ENCODE data around the gene DLL3.

DLL3 gene

GRCh38 chr19:39515551-39516191, 16.9 kb downstream of the DLL3 start:
- H3K9me3 Mint-ChIP-seq: peaks cover 2% of the 10 kb centered on the region
- DNase-seq (ENCODE audit: low spot score in 2 of 2): no peak
- H3K4me3 Mint-ChIP-seq: peak overlapping the region; percentile 87
- peaks cover 12% of the 10 kb centered on the region for H3K4me1 Mint-ChIP-seq
- no peak for ATAC-seq (ENCODE audit: low read depth)
- peaks cover 19% of the 10 kb centered on the region for H3K27me3 Mint-ChIP-seq
- peak overlapping the region; percentile 31 for H3K27ac Mint-ChIP-seq
- peaks cover 5% of the 10 kb centered on the region for H3K36me3 Mint-ChIP-seq

- ATAC-seq (ENCODE audit: low read depth) (peak; percentile 50), DNase-seq (ENCODE audit: low spot score in 2 of 2) (no peak)
- H3K9me3 Mint-ChIP-seq: peaks cover 2% of the 10 kb centered on the region
- H3K27me3 Mint-ChIP-seq: peaks cover 19% of the 10 kb centered on the region
- H3K36me3 Mint-ChIP-seq: peaks cover 5% of the 10 kb centered on the region
- no peak overlapping the region for H3K27ac Mint-ChIP-seq
- peak overlapping the region; percentile 66 for H3K4me3 Mint-ChIP-seq
- H3K4me1 Mint-ChIP-seq: peaks cover 12% of the 10 kb centered on the region
These were observed 17.5 kb downstream of the DLL3 start for GRCh38 chr19:39516270-39516669.

DNA sequence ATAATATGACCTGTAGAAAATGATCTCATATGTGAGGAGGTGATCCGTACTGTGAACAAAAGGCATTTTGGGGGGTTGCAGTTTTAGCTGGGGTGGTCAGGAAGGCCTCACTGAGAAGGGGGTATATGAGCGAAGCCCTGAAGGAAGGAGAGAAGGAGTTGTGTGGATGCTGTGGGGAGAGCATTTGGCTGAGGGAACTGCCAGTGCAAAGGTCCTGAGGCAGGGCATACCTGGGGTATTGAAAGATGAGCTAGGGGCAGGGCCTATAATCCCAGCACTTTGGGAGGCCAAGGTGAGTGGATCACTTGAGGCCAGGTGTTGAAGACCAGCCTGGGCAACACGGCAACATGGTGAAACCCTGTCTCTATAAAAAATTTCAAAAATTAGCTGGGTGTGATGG, 18.7 kb downstream of the DLL3 start:
- Mint-ChIP-seq H3K4me3 (no peak overlapping the region), H3K27ac (no peak overlapping the region), H3K36me3 (peaks cover 5% of the 10 kb centered on the region), H3K4me1 (peaks cover 12% of the 10 kb centered on the region), H3K27me3 (peaks cover 19% of the 10 kb centered on the region), H3K9me3 (peaks cover 2% of the 10 kb centered on the region)
- ATAC-seq (ENCODE audit: low read depth): no peak
- no peak for DNase-seq (ENCODE audit: low spot score in 2 of 2)

DNA sequence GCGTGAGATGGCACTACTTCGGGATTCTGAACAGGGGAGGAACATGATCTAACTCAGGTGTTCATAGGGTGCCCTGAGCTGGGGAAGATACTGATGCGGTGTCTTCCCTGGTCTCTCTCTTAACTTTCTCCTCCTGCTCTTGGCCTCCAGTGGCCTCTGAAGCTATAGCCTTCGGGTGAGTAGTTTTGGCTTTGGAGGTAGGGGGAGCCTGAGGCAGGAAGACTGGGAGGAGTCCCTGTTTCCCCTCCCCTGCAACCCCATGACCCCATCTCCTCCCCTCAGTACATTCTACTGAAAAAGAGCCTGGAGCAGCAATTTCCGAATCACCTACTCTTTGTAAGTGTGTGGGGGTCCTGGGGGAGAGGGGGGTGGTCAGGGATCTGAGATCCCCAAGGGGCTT, 19.7 kb downstream of the DLL3 start:
- ATAC-seq (ENCODE audit: low read depth) (no peak), DNase-seq (ENCODE audit: low spot score in 2 of 2) (no peak)
- Mint-ChIP-seq H3K4me3 (no peak overlapping the region), H3K9me3 (peaks cover 2% of the 10 kb centered on the region), H3K36me3 (peaks cover 5% of the 10 kb centered on the region), H3K4me1 (peaks cover 12% of the 10 kb centered on the region), H3K27ac (no peak overlapping the region), H3K27me3 (peaks cover 19% of the 10 kb centered on the region)

- no peak for DNase-seq (ENCODE audit: low spot score in 2 of 2)
- H3K4me3 Mint-ChIP-seq: no peak overlapping the region
- peaks cover 5% of the 10 kb centered on the region for H3K36me3 Mint-ChIP-seq
- H3K27me3 Mint-ChIP-seq: peaks cover 16% of the 10 kb centered on the region
- H3K27ac Mint-ChIP-seq: no peak overlapping the region
- H3K9me3 Mint-ChIP-seq: peaks cover 2% of the 10 kb centered on the region
- ATAC-seq (ENCODE audit: low read depth): no peak
- peaks cover 12% of the 10 kb centered on the region for H3K4me1 Mint-ChIP-seq
These were observed 20.2 kb downstream of the DLL3 start for GRCh38 chr19:39518975-39519374.

- Mint-ChIP-seq H3K27me3 (peaks cover 11% of the 10 kb centered on the region), H3K4me1 (peaks cover 8% of the 10 kb centered on the region), H3K9me3 (peaks cover 2% of the 10 kb centered on the region), H3K4me3 (no peak overlapping the region), H3K36me3 (peaks cover 5% of the 10 kb centered on the region), H3K27ac (no peak overlapping the region)
- ATAC-seq (ENCODE audit: low read depth) (no peak), DNase-seq (ENCODE audit: low spot score in 2 of 2) (no peak)
These were observed 22.1 kb downstream of the DLL3 start for GRCh38 chr19:39520541-39521484.

- Mint-ChIP-seq H3K9me3 (no peaks in the 10 kb centered on the region), H3K27me3 (no peaks in the 10 kb centered on the region), H3K36me3 (no peaks in the 10 kb centered on the region), H3K4me1 (peaks cover 2% of the 10 kb centered on the region), H3K4me3 (no peak overlapping the region), H3K27ac (no peak overlapping the region)
- peak; percentile 44 for ATAC-seq (ENCODE audit: low read depth)
- no peak for DNase-seq (ENCODE audit: low spot score in 2 of 2)
These were observed 25.7 kb downstream of the DLL3 start for GRCh38 chr19:39524495-39524894.

DNA sequence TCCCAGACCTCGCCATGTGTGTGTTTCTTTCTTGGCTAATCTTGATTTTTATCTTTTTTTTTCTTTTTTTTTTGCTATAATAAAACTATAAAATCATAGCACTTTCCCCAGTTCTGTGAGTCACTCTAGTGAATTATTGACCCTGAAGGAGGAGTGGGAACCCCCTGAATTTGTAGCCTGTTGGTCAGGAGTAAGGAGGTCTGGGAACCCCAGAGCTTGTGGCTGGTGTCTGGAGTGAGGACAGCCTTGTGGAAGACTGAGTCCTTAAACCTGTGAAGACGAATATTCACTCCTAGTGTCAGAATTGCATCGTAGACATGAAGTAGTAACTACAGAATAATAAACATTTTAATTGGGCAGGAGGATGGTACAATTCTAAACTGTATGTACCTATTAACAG, 26.5 kb downstream of the DLL3 start:
- no peak for ATAC-seq (ENCODE audit: low read depth)
- Mint-ChIP-seq H3K4me3 (no peak overlapping the region), H3K4me1 (peaks cover 2% of the 10 kb centered on the region), H3K27me3 (no peaks in the 10 kb centered on the region), H3K36me3 (no peaks in the 10 kb centered on the region), H3K9me3 (no peaks in the 10 kb centered on the region), H3K27ac (no peak overlapping the region)
- DNase-seq (ENCODE audit: low spot score in 2 of 2): no peak

- ATAC-seq (ENCODE audit: low read depth) (no peak), DNase-seq (ENCODE audit: low spot score in 2 of 2) (no peak)
- H3K4me3 Mint-ChIP-seq: peak overlapping the region; percentile 94
- peaks cover 8% of the 10 kb centered on the region for H3K4me1 Mint-ChIP-seq
- H3K27ac Mint-ChIP-seq: peak overlapping the region; percentile 90
- no peaks in the 10 kb centered on the region for H3K36me3 Mint-ChIP-seq
- no peaks in the 10 kb centered on the region for H3K9me3 Mint-ChIP-seq
- no peaks in the 10 kb centered on the region for H3K27me3 Mint-ChIP-seq
These were observed 33.1 kb downstream of the DLL3 start for GRCh38 chr19:39531834-39532232.

DNA sequence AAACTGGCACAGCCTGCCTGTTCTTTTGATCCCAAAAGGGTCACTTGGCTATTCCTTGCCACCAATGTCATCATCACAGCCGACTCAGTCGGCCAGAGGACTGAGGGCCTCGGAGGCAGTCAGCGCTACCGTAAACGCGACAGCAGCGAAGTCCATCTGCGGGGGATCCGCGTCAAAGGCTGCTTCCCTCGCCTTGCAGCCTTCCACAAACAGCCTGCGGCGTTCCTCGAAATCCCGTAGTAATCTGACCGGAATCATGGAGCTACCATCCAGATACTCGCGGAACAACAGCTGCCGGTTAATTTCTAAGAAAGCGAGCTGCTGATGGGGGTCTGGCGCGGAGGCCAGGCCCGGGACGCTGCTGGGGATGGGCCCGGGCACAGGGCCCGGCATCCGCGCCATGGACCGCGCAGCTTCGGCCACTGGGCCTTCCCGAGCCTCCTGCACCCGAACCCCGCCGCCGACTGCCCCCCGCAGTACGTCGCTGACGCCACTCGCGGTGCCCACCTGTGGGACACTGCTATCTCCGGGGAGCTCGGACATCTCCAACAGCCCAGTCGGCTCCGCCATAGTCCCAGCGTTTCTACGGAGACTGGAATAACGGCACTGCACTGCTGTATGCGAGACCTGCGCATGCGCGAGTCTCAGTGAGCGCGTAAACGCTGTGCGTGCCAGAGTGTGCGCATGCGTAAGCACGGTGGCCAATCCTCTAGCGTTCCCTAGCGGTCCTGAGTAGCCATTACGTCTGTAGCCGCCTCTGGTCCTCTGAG, 33.7 kb downstream of the DLL3 start, which contains the start of gene EID2B:
TSS of gene EID2B (minus strand) at position 620 of the 770 bp plus-strand sequence. CDS start at position 570, 50 bp downstream.
- H3K4me1 Mint-ChIP-seq: peaks cover 9% of the 10 kb centered on the region
- DNase-seq (ENCODE audit: low spot score in 2 of 2) (peak; percentile 93 to 95), ATAC-seq (ENCODE audit: low read depth) (peak; percentile 88)
- H3K4me3 Mint-ChIP-seq: peak within 1 kb of the TSS; percentile 94
- no peaks in the 10 kb centered on the region for H3K9me3 Mint-ChIP-seq
- no peaks in the 10 kb centered on the region for H3K36me3 Mint-ChIP-seq
- peak within 1 kb of the TSS; percentile 90 for H3K27ac Mint-ChIP-seq
- H3K27me3 Mint-ChIP-seq: no peaks in the 10 kb centered on the region

- H3K27ac Mint-ChIP-seq: peak overlapping the region; percentile 90
- H3K4me3 Mint-ChIP-seq: peak overlapping the region; percentile 94
These were observed 34.3 kb downstream of the DLL3 start for GRCh38 chr19:39533003-39533512.

DNA sequence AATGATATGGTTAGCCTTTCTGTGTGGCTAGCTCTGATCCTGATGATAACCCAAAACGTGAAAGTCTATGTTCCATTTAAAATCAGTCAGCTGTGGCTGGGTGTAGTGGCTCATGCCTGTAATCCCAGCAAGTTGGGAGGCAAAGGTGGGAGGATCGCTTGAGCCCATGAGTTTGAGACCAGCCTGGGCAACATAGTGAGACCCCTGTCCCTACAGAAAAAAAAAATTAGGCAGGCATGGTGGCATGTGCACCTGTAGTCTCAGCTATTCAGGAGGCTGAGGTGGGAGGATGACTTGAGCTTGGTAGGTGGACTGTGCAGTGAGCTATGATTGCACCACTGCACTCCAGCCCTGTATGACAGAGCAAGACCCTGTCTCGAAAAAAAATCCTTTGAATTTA, 35.0 kb downstream of the DLL3 start:
- DNase-seq (ENCODE audit: low spot score in 2 of 2): no peak
- H3K36me3 Mint-ChIP-seq: no peaks in the 10 kb centered on the region
- no peak overlapping the region for H3K27ac Mint-ChIP-seq
- no peak for ATAC-seq (ENCODE audit: low read depth)
- no peaks in the 10 kb centered on the region for H3K27me3 Mint-ChIP-seq
- no peak overlapping the region for H3K4me3 Mint-ChIP-seq
- peaks cover 17% of the 10 kb centered on the region for H3K4me1 Mint-ChIP-seq
- no peaks in the 10 kb centered on the region for H3K9me3 Mint-ChIP-seq

More at GRCh38 chr19:39533003-39533512, 34.3 kb downstream of the DLL3 start:
- DNase-seq (ENCODE audit: low spot score in 2 of 2) (no peak), ATAC-seq (ENCODE audit: low read depth) (peak; percentile 11)
- peaks cover 11% of the 10 kb centered on the region for H3K4me1 Mint-ChIP-seq
- H3K27me3 Mint-ChIP-seq: no peaks in the 10 kb centered on the region
- H3K36me3 Mint-ChIP-seq: no peaks in the 10 kb centered on the region
- H3K9me3 Mint-ChIP-seq: no peaks in the 10 kb centered on the region

GRCh38 chr19:39539165-39539517, 40.4 kb downstream of the DLL3 start:
- peaks cover 35% of the 10 kb centered on the region for H3K4me1 Mint-ChIP-seq
- H3K27ac Mint-ChIP-seq: peak overlapping the region; percentile 90
- H3K4me3 Mint-ChIP-seq: peak overlapping the region; percentile 84
- no peaks in the 10 kb centered on the region for H3K27me3 Mint-ChIP-seq
- H3K36me3 Mint-ChIP-seq: no peaks in the 10 kb centered on the region
- ATAC-seq (ENCODE audit: low read depth) (no peak), DNase-seq (ENCODE audit: low spot score in 2 of 2) (no peak)
- H3K9me3 Mint-ChIP-seq: no peaks in the 10 kb centered on the region

Measured in memory B cell (primary cell).